Keratinocyte (primary cell): Measurements from ENCODE around the gene TXNDC5. TPM values are rescaled to one million over a fixed set of nuclear protein-coding genes. Genes with fewer than 3 reads are reported as not detected.

Experiments used
- DNase-seq: peaks from one replicate; pipeline ENCODE4 v3.0.0-alpha.2; 2011; ENCODE audit warnings: low read depth, missing footprints, low spot score
- FAIRE-seq: peaks from 2 replicates; lab custom pipeline; 2011; peaks lifted over from hg19 to GRCh38; lab: Jason Lieb, UNC
- H2AFZ ChIP-seq: 2 replicates; pipeline ENCODE4 v1.6.0; 2012; ENCODE audit warnings: low read length, control low read depth, inconsistent platforms; ENCODE audit not compliant: control insufficient read depth
- H3K27ac ChIP-seq: 2 replicates; pipeline ENCODE4 v1.5.1; 2011; ENCODE audit warnings: low read length; ENCODE audit not compliant: control insufficient read depth, insufficient read depth
- H3K27me3 ChIP-seq: 3 replicates; pipeline ENCODE4 v1.6.0; 2011; ENCODE audit warnings: low read length; ENCODE audit not compliant: control insufficient read depth, insufficient read depth; ENCODE audit errors: extremely low read depth
- H3K36me3 ChIP-seq, 2 experiments: 2 replicates in 1 of 2; 3 replicates in 1 of 2; pipeline ENCODE4 v1.5.1; 2011; ENCODE audit warnings: low read length in 2 of 2, mild to moderate bottlenecking in 1 of 2; ENCODE audit not compliant: control insufficient read depth in 2 of 2, insufficient read depth in 2 of 2; ENCODE audit errors: extremely low read depth in 1 of 2
- H3K4me1 ChIP-seq: 3 replicates; pipeline ENCODE4 v1.5.1; 2011; ENCODE audit warnings: low read length; ENCODE audit not compliant: control insufficient read depth, insufficient read depth; ENCODE audit errors: extremely low read depth
- H3K4me2 ChIP-seq: 3 replicates; pipeline ENCODE4 v1.6.0; 2011; ENCODE audit warnings: low read depth, low read length; ENCODE audit not compliant: control insufficient read depth, insufficient read depth; ENCODE audit errors: extremely low read depth
- H3K4me3 ChIP-seq, 3 experiments: fragments of 200-600 bp in 1 of 3; sonication (generic) in 1 of 3; 2 replicates in 2 of 3; 3 replicates in 1 of 3; pipeline ENCODE4 v1.5.1; 2011 to 2016; ENCODE audit warnings: low read length in 3 of 3, mild to moderate bottlenecking in 3 of 3, control low read depth in 2 of 3, inconsistent platforms in 1 of 3, low read depth in 1 of 3, mixed read lengths in 1 of 3, mixed run types in 1 of 3, moderate library complexity in 1 of 3; ENCODE audit not compliant: control insufficient read depth in 2 of 3, insufficient read depth in 2 of 3; ENCODE audit errors: extremely low read depth in 1 of 3
- H3K79me2 ChIP-seq: 2 replicates; pipeline ENCODE4 v1.6.0; 2012; ENCODE audit warnings: low read length; ENCODE audit not compliant: control insufficient read depth, insufficient read depth
- H3K9ac ChIP-seq: 3 replicates; pipeline ENCODE4 v1.6.0; 2011; ENCODE audit warnings: low read length; ENCODE audit not compliant: control insufficient read depth, insufficient read depth; ENCODE audit errors: extremely low read depth
- H3K9me1 ChIP-seq: 3 replicates; pipeline ENCODE4 v1.6.0; 2011; ENCODE audit warnings: low read length; ENCODE audit not compliant: control insufficient read depth, insufficient read depth; ENCODE audit errors: extremely low read depth
- H3K9me3 ChIP-seq: 2 replicates; pipeline ENCODE4 v1.5.1; 2012; ENCODE audit warnings: low read depth, low read length; ENCODE audit not compliant: control insufficient read depth
- H4K20me1 ChIP-seq: 3 replicates; pipeline ENCODE4 v1.6.0; 2011; ENCODE audit warnings: low read length; ENCODE audit not compliant: control insufficient read depth, insufficient read depth; ENCODE audit errors: extremely low read depth
- EZH2 ChIP-seq: IDR thresholded peaks from one replicate; pipeline ENCODE4 v1.6.1; 2012; ENCODE audit warnings: inconsistent platforms, mild to moderate bottlenecking, low read length, moderate library complexity
- dilution Hi-C: fragments of 300-500 bp; cut with MboI; formaldehyde crosslinking; loops from one replicate; pipeline ENCODE4 v1.7.0; 2020; ENCODE audit warnings: low sequenced_read_pairs; ENCODE audit not compliant: extremely low pct_ligation_motif_present
- polyA plus RNA-seq, 5 experiments: library from polyadenylated mRNA; depleted of rRNA in 3 of 5; stranded (reverse) in 3 of 5; stranded (forward) in 1 of 5; unstranded in 1 of 5; fragments of >200 nt; gene quantifications; 1 replicate in 1 of 5; 2 replicates in 3 of 5; 3 replicates in 1 of 5; pipeline versions ENCODE4 v1.2.1 to v1.2.3, GENCODE V29; 2011 to 2012; ENCODE audit warnings: missing spikeins in 2 of 5, low read depth in 1 of 5, low replicate concordance in 1 of 5
- TF ChIP-seq, protein P1 (sequence below), 3 experiments: IDR thresholded peaks in 1 of 3; conservative IDR thresholded peaks in 1 of 3; optimal IDR thresholded peaks in 1 of 3; 2 replicates in 2 of 3; 3 replicates in 1 of 3; pipeline versions ENCODE3 to v1.5.1; 2011; ENCODE audit warnings: low read length in 3 of 3, mild to moderate bottlenecking in 3 of 3, moderate library complexity in 2 of 3, control low read depth in 1 of 3, inconsistent platforms in 1 of 3; ENCODE audit not compliant: insufficient read depth in 2 of 3; ENCODE audit errors: extremely low read depth in 1 of 3

TXNDC5 gene
- polyA plus RNA-seq, 1 donor (not counting 4 experiments of a cell fraction or from before 2014, with no cell fraction given): 112 TPM

DNA sequence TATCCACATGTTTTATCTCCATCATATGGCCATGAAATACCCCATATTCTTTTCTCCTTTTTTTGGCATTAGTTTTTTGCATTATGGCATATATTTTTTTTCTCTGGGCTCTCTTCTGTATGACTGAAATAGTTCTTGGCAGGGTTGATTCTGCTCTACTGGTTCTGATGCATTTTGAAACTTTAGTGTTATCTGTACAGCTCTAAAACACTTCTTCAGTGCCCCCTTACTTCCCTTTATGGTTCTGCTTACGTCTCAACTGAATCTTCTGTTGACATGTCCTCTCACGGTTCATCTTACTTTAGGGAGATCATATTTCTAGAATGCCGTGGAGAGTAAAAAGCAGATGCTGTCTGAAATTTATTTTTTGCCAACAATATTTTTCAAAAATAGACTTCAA, 23.2 kb upstream of the TXNDC5 start:
- dilution Hi-C loops: no loop called here
- Histone ChIP-seq H3K79me2 (no peaks in the 10 kb centered on the region), H3K4me3 (no peak overlapping the region), H3K9ac (no peak overlapping the region), H2AFZ (no peak overlapping the region), H3K27ac (no peak overlapping the region), H3K36me3 (no peaks in the 10 kb centered on the region), H3K4me2 (no peak overlapping the region), H3K9me3 (no peaks in the 10 kb centered on the region), H4K20me1 (no peaks in the 10 kb centered on the region), H3K27me3 (no peaks in the 10 kb centered on the region), H3K9me1 (no peaks in the 10 kb centered on the region), H3K4me1 (no peaks in the 10 kb centered on the region)
- TF ChIP-seq, protein P1, sequence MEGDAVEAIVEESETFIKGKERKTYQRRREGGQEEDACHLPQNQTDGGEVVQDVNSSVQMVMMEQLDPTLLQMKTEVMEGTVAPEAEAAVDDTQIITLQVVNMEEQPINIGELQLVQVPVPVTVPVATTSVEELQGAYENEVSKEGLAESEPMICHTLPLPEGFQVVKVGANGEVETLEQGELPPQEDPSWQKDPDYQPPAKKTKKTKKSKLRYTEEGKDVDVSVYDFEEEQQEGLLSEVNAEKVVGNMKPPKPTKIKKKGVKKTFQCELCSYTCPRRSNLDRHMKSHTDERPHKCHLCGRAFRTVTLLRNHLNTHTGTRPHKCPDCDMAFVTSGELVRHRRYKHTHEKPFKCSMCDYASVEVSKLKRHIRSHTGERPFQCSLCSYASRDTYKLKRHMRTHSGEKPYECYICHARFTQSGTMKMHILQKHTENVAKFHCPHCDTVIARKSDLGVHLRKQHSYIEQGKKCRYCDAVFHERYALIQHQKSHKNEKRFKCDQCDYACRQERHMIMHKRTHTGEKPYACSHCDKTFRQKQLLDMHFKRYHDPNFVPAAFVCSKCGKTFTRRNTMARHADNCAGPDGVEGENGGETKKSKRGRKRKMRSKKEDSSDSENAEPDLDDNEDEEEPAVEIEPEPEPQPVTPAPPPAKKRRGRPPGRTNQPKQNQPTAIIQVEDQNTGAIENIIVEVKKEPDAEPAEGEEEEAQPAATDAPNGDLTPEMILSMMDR (optimal IDR thresholded peaks at IDR 0.05 in 1 of 3, IDR thresholded peaks at IDR 0.05 in 1 of 3, conservative IDR thresholded peaks at IDR 0.05 in 1 of 3; ENCODE audit: extremely low read depth in 1 of 3, insufficient read depth in 2 of 3, low read length in 3 of 3): no peak
- FAIRE-seq (no peak), DNase-seq (no peak)

DNA sequence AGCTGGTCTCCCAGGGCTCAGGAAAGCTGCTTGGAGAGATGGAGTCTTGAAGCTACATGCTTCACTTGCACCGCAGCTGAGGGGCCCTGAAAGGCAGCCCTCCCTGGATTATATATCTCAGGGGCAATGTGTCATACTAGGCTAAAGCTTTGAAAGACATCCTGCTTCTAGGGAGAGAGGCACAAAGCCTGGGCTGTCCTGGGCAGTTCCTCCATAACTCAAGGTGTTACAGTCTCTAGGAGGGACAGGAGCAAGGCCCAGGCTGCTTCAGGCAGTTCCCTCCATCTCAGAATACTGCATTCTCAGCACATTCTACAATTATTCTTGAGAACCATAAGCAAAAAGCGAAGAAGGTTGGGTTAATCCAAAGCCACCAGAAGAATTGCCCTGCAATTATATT, 22.0 kb upstream of the TXNDC5 start:
- H3K27ac ChIP-seq: no peak overlapping the region
- DNase-seq: no peak
- no peaks in the 10 kb centered on the region for H3K9me1 ChIP-seq
- H3K4me1 ChIP-seq: no peaks in the 10 kb centered on the region
- dilution Hi-C loops: no loop called here
- no peak overlapping the region for H3K9ac ChIP-seq
- H4K20me1 ChIP-seq: no peaks in the 10 kb centered on the region
- H3K79me2 ChIP-seq: no peaks in the 10 kb centered on the region
- H3K4me2 ChIP-seq: no peak overlapping the region
- H2AFZ ChIP-seq: no peak overlapping the region
- no peaks in the 10 kb centered on the region for H3K9me3 ChIP-seq
- no peak for FAIRE-seq
- no peak overlapping the region for H3K4me3 ChIP-seq
- TF ChIP-seq, protein P1 (optimal IDR thresholded peaks at IDR 0.05 in 1 of 3, IDR thresholded peaks at IDR 0.05 in 1 of 3, conservative IDR thresholded peaks at IDR 0.05 in 1 of 3; ENCODE audit: extremely low read depth in 1 of 3, insufficient read depth in 2 of 3, low read length in 3 of 3): no peak
- TF ChIP-seq EZH2: no peak
- H3K27me3 ChIP-seq: no peaks in the 10 kb centered on the region
- no peaks in the 10 kb centered on the region for H3K36me3 ChIP-seq
